Measurements from ENCODE around the gene ENSA.

GRCh38 chr1:150663321-150663720, 33.9 kb upstream of the ENSA start:
- no peak for TF ChIP-seq CTCF (IDR thresholded peaks at IDR 0.05)
- no peak for TF ChIP-seq POLR2A (IDR thresholded peaks at IDR 0.05)
